Neural cell (in vitro differentiated cells): ENCODE results near the gene PHACTR1. TPM values are rescaled to one million over a fixed set of nuclear protein-coding genes. Genes with fewer than 3 reads are reported as not detected.
"Not testable (repeated sequence)": the region's sequence is repeated elsewhere in the genome, so short reads cannot be mapped to it uniquely, and the experiment has no call there.

Experiments used
- H2AFZ ChIP-seq: fragments of 200-600, 300-800 bp; sonication (generic), shearing (Covaris generic); 2 replicates; pipeline ENCODE4 v1.6.0; 2014; ENCODE audit warnings: low read depth, mild to moderate bottlenecking, antibody characterized with exemption, low read length, moderate library complexity
- H3F3A ChIP-seq: fragments of 200-600 bp; shearing (Covaris generic); 2 replicates; pipeline ENCODE4 v1.6.1; 2016; ENCODE audit warnings: mild to moderate bottlenecking, moderate library complexity, mixed read lengths, antibody characterized with exemption, low read length; ENCODE audit not compliant: insufficient read depth, poor library complexity, severe bottlenecking
- H3K27ac ChIP-seq: fragments of 200-600, 300-800 bp; sonication (generic), shearing (Covaris generic); 2 replicates; pipeline ENCODE4 v1.5.1; 2014; ENCODE audit warnings: mild to moderate bottlenecking, low read length, moderate library complexity
- H3K27me3 ChIP-seq: fragments of 300-800, 200-600 bp; sonication (generic), shearing (Covaris generic); 2 replicates; pipeline ENCODE4 v1.6.0; 2014; ENCODE audit warnings: mild to moderate bottlenecking, low read depth, low read length, moderate library complexity; ENCODE audit not compliant: insufficient read depth
- H3K36me3 ChIP-seq: fragments of 300-800, 200-600 bp; sonication (generic), shearing (Covaris generic); 2 replicates; pipeline ENCODE4 v1.5.1; 2014; ENCODE audit warnings: mild to moderate bottlenecking, antibody characterized with exemption, low read length, moderate library complexity; ENCODE audit not compliant: insufficient read depth
- H3K4me2 ChIP-seq: fragments of 300-800, 200-600 bp; sonication (generic), shearing (Covaris generic); 2 replicates; pipeline ENCODE4 v1.6.0; 2014; ENCODE audit warnings: mild to moderate bottlenecking, low read length
- H3K4me3 ChIP-seq: fragments of 300-800, 200-600 bp; sonication (generic), shearing (Covaris generic); 2 replicates; pipeline ENCODE4 v1.5.1; 2014; ENCODE audit warnings: mild to moderate bottlenecking, low read length, moderate library complexity
- H3K79me2 ChIP-seq: fragments of 200-600 bp; shearing (Covaris generic); replicated peaks from 2 replicates; pipeline ENCODE4 v1.6.0; 2014; ENCODE audit warnings: mild to moderate bottlenecking, low read length, moderate library complexity; ENCODE audit not compliant: insufficient read depth
- H3K9ac ChIP-seq: fragments of 300-800, 200-600 bp; sonication (generic), shearing (Covaris generic); 2 replicates; pipeline ENCODE4 v1.6.1; 2016; ENCODE audit warnings: mild to moderate bottlenecking, low read length, mixed read lengths
- H3K9me2 ChIP-seq: fragments of 200-600 bp; shearing (Covaris generic); 2 replicates; pipeline ENCODE4 v1.6.1; 2016; ENCODE audit warnings: mild to moderate bottlenecking, low read length, mixed read lengths; ENCODE audit not compliant: insufficient read depth
- H3K9me3 ChIP-seq: fragments of 200-600, 300-800 bp; sonication (generic), shearing (Covaris generic); 2 replicates; pipeline ENCODE4 v1.6.1; 2016; ENCODE audit warnings: mild to moderate bottlenecking, mixed run types, low read length, moderate library complexity, mixed read lengths
- H4K20me1 ChIP-seq: fragments of 200-600 bp; shearing (Covaris generic); 2 replicates; pipeline ENCODE4 v1.6.1; 2016; ENCODE audit warnings: mild to moderate bottlenecking, mixed run types; ENCODE audit not compliant: insufficient read depth
- EP300 ChIP-seq: fragments of 450-650 bp; conservative IDR thresholded peaks from 2 replicates; pipeline ENCODE4 v1.6.1; 2014; ENCODE audit warnings: antibody characterized with exemption, mild to moderate bottlenecking, moderate library complexity; ENCODE audit not compliant: poor library complexity, severe bottlenecking
- EZH2 ChIP-seq: fragments of 200-600, 300-800 bp; shearing (Covaris generic), sonication (generic); IDR thresholded peaks from 2 replicates; pipeline ENCODE4 v1.6.1; 2014; ENCODE audit warnings: antibody characterized with exemption, low read length, borderline replicate concordance, mild to moderate bottlenecking; ENCODE audit not compliant: insufficient read depth, poor library complexity, severe bottlenecking
- MXI1 ChIP-seq: fragments of 450-650 bp; conservative IDR thresholded peaks from 2 replicates; pipeline ENCODE4 v1.6.1; 2014; ENCODE audit warnings: antibody characterized with exemption, mild to moderate bottlenecking; ENCODE audit not compliant: poor library complexity, severe bottlenecking
- POLR2AphosphoS5 ChIP-seq: IDR thresholded peaks from 2 replicates; pipeline ENCODE4 v1.6.1; 2012
- RAD21 ChIP-seq: fragments of 450-650 bp; conservative IDR thresholded peaks from 2 replicates; pipeline ENCODE4 v1.6.1; 2014; ENCODE audit warnings: antibody characterized with exemption, mild to moderate bottlenecking, moderate library complexity
- SMC3 ChIP-seq: fragments of 450-650 bp; conservative IDR thresholded peaks from 2 replicates; pipeline ENCODE4 v1.6.1; 2014; ENCODE audit warnings: antibody characterized with exemption, mild to moderate bottlenecking, moderate library complexity; ENCODE audit not compliant: poor library complexity
- TAF1 ChIP-seq: IDR thresholded peaks from 2 replicates; pipeline ENCODE4 v1.6.1; 2012; ENCODE audit warnings: low read depth
- polyA plus RNA-seq: library from polyadenylated mRNA; depleted of rRNA; stranded (reverse); fragments of >200 nt; gene quantifications from 2 replicates; pipeline ENCODE4 v1.2.3, GENCODE V29; 2014
- TF ChIP-seq, protein P1 (sequence below): fragments of 450-650 bp; IDR thresholded peaks from 2 replicates; pipeline ENCODE4 v1.5.1; 2014; ENCODE audit warnings: antibody characterized with exemption, mild to moderate bottlenecking, moderate library complexity; ENCODE audit not compliant: poor library complexity, severe bottlenecking
- TF ChIP-seq, protein P2 (sequence below): IDR thresholded peaks from 2 replicates; pipeline ENCODE4 v1.6.1; 2012; ENCODE audit warnings: borderline replicate concordance

The PHACTR1 gene
- polyA plus RNA-seq, 1 donor from 2014 or later = 7.8 TPM

DNA sequence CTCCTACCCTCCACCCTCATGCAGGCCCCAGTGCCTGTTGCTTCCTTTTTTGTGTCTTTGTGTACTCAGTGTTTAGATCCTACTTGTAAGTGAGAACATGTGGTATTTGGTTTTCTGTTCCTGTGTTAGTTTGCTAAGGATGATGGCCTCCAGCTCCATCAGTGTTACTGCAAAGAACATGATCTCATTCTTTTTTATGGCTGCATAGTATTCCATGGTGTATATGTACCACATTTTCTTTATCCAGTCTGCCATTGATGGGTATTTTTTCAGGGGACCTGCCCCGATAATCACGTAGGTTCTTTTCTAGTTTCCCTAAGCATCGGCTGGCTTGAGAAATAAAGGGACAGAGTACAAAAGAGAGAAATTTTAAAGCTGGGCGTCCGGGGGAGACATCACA, 527.2 kb downstream of the PHACTR1 start:
- H3K79me2 ChIP-seq, H3K27ac ChIP-seq, H3K9ac ChIP-seq, H3K36me3 ChIP-seq, H3K9me2 ChIP-seq, H3K4me2 ChIP-seq, H2AFZ ChIP-seq, H3F3A ChIP-seq, H3K9me3 ChIP-seq, H4K20me1 ChIP-seq, H3K27me3 ChIP-seq, H3K4me3 ChIP-seq: not testable (repeated sequence)

DNA sequence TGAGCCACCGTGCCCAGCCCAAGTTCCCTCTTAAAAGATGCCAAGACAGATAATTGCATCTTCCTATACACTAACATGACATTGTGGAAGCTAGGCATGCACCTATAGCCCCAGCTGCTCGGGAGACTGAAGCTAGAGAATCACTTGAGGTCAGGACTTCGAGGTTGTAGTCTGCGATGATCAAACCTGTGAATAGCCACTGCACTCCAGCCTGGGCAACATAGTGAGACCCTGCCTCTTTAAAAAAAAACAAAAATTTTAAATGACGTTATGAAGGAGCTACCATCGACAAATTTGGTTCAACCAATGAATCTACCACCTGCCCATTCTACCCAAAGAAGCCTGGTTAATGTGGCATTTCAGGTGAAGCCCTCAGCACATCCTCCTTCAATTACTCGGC, 531.1 kb downstream of the PHACTR1 start:
- Histone ChIP-seq H4K20me1 (no peaks in the 10 kb centered on the region), H3K79me2 (no peaks in the 10 kb centered on the region), H3K4me2 (no peak overlapping the region), H3K27ac (no peak overlapping the region), H3K36me3 (no peaks in the 10 kb centered on the region), H2AFZ (no peak overlapping the region), H3K9me3 (no peaks in the 10 kb centered on the region), H3K4me3 (no peak overlapping the region), H3K9ac (no peak overlapping the region), H3F3A (no peaks in the 10 kb centered on the region), H3K27me3 (no peaks in the 10 kb centered on the region), H3K9me2 (no peaks in the 10 kb centered on the region)
- no peak for TF ChIP-seq EZH2
- no peak for TF ChIP-seq POLR2AphosphoS5
- TF ChIP-seq SMC3 = no peak
- TF ChIP-seq TAF1 = no peak
- TF ChIP-seq, protein P1, sequence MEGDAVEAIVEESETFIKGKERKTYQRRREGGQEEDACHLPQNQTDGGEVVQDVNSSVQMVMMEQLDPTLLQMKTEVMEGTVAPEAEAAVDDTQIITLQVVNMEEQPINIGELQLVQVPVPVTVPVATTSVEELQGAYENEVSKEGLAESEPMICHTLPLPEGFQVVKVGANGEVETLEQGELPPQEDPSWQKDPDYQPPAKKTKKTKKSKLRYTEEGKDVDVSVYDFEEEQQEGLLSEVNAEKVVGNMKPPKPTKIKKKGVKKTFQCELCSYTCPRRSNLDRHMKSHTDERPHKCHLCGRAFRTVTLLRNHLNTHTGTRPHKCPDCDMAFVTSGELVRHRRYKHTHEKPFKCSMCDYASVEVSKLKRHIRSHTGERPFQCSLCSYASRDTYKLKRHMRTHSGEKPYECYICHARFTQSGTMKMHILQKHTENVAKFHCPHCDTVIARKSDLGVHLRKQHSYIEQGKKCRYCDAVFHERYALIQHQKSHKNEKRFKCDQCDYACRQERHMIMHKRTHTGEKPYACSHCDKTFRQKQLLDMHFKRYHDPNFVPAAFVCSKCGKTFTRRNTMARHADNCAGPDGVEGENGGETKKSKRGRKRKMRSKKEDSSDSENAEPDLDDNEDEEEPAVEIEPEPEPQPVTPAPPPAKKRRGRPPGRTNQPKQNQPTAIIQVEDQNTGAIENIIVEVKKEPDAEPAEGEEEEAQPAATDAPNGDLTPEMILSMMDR = no peak
- no peak for TF ChIP-seq MXI1
- TF ChIP-seq, protein P2, sequence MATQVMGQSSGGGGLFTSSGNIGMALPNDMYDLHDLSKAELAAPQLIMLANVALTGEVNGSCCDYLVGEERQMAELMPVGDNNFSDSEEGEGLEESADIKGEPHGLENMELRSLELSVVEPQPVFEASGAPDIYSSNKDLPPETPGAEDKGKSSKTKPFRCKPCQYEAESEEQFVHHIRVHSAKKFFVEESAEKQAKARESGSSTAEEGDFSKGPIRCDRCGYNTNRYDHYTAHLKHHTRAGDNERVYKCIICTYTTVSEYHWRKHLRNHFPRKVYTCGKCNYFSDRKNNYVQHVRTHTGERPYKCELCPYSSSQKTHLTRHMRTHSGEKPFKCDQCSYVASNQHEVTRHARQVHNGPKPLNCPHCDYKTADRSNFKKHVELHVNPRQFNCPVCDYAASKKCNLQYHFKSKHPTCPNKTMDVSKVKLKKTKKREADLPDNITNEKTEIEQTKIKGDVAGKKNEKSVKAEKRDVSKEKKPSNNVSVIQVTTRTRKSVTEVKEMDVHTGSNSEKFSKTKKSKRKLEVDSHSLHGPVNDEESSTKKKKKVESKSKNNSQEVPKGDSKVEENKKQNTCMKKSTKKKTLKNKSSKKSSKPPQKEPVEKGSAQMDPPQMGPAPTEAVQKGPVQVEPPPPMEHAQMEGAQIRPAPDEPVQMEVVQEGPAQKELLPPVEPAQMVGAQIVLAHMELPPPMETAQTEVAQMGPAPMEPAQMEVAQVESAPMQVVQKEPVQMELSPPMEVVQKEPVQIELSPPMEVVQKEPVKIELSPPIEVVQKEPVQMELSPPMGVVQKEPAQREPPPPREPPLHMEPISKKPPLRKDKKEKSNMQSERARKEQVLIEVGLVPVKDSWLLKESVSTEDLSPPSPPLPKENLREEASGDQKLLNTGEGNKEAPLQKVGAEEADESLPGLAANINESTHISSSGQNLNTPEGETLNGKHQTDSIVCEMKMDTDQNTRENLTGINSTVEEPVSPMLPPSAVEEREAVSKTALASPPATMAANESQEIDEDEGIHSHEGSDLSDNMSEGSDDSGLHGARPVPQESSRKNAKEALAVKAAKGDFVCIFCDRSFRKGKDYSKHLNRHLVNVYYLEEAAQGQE = no peak
- TF ChIP-seq RAD21 = no peak
- TF ChIP-seq EP300 = no peak

DNA sequence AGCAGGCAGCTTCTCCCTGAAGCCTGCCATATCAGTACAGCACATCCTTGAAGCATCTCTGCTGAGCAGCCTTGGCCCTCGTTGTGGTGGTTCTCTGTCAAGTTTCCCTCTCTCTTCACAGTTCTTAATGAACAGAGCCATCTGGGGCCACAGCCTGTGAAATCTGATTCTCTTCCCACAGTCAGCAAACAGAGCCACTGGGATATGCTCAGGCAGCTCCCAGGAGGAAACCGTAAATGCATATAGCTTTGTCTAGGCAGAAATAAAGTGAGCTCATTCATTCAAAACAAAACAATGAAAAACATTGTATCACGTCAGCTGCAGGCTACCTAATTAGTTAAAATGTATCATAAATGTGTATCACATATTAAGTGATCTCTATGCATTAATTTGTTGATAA, 531.5 kb downstream of the PHACTR1 start:
- no peak overlapping the region for H3K4me3 ChIP-seq
- H3K9ac ChIP-seq = no peak overlapping the region
- no peak overlapping the region for H2AFZ ChIP-seq
- no peak overlapping the region for H3K4me2 ChIP-seq
- H3K79me2 ChIP-seq = no peaks in the 10 kb centered on the region
- TF ChIP-seq RAD21 (no peak), POLR2AphosphoS5 (no peak), EZH2 (no peak), MXI1 (no peak), SMC3 (no peak), TAF1 (no peak), EP300 (no peak)
- TF ChIP-seq, protein P2 = no peak
- TF ChIP-seq, protein P1 = no peak
- no peaks in the 10 kb centered on the region for H3K36me3 ChIP-seq
- H3F3A ChIP-seq = no peaks in the 10 kb centered on the region
- no peaks in the 10 kb centered on the region for H4K20me1 ChIP-seq
- no peak overlapping the region for H3K27ac ChIP-seq
- H3K27me3 ChIP-seq = no peaks in the 10 kb centered on the region
- no peaks in the 10 kb centered on the region for H3K9me3 ChIP-seq
- H3K9me2 ChIP-seq = no peaks in the 10 kb centered on the region
